Fibroblast of peridontal ligament (primary cell): ENCODE measurements around the gene EGFL7.
A peak's percentile ranks its signal among the peaks of the same experiment; 100 is the strongest.

ENCODE experiments used
- DNase-seq: peaks from one replicate; pipeline ENCODE4 v3.0.0-alpha.2; 2010; ENCODE audit errors: extremely low read depth

EGFL7 gene

DNA sequence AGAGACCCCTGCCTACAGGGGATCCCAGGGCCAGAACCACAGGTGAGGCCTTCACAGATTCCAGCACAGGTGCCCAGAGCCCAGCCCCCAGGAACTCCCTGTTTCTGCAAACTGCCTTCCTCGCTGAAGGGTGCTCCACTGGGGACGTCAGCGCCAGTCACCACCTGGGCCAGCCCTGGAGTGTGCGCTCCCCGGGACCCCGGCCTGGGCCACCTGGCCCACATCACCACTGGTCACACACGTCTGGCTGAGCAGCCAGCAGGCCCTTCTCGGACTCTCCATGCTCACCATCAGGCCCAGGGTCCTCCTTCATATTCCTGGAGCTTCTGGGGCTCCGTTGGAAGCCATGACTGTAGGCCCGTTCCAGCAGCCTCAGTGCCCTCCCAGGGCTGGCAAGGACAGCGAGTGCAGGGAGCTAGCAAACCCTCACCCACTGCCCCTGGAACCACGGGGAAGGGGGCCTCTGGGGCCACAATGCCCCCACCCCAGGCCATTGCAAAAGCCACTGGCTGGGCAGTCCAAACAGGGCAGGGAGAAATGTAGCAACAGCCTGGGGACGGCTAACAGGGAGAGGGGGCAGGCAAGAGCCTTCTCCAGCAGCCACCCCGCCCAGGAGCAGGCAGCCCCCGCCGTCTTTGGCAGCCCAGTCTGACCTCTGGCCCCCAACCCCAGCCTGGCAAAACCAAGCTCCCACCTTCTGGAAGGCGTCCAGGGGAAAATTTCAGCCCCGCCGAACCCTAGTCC, 23.2 kb downstream of the EGFL7 start:
- DNase-seq: peak; percentile 10

DNA sequence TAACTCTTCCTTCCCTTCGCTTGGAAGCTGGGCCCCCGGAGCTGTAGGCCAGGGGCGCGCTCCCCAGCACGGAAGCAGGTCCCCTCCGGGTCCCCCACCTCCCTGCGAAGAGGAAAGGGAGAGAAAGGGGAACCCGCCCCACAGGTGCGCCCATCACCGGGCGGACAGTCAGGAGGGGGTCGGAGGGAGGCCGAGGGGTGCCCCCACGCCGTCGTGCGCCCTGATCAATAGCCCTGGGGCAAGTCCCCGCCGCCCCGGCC, 23.7 kb downstream of the EGFL7 start:
- no peak for DNase-seq

DNA sequence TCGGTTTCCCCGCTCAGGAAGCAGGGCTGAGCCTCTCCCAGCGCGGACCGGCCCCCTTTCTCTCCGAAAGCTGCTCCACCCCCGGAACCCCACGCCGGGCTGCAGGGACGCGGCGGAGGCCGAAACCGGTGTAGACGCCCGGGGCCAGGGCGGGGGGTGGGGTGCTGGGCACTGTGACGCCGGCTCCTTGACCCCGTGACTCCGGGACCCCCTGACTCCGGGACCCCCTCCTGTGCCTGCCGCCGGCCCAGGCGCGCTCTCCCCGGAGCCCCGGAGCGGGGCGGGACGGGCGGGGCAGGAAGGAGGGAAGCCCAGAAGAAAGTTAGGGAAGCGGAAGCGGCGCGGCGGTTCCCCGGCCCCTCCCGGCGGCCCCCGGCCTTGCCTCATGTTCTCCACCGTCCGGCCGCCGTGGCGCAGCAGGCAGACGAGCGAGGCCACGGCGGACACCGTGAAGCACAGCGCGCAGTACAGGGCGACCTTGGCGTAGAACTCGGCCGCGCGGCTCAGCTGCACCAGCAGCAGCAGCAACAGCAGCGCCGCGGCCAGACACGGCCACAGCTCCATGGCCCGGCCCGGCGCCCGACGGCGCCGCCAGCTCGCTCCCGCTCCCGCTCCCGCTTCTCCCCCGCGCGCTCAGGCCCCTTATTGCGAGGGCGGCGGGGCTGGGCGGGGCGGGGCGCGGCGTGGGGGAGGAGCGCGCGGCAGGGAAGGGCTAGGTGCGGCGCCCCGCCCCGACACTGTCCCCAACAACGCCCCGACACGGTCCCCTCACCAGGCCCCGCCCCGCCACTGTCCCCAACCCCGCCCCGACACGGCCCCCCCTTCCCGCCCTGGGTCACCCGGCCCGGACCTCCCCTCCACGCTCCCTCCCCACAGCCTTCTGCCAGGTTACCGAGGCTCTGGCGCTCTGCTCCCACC, 24.3 kb downstream of the EGFL7 start, which contains the start of gene AGPAT2:
Gene AGPAT2, minus strand, starts transcription at position 664 of the 918 bp plus-strand sequence. Its CDS starts 100 bp downstream, at position 564.
- DNase-seq: peak; percentile 28

DNA sequence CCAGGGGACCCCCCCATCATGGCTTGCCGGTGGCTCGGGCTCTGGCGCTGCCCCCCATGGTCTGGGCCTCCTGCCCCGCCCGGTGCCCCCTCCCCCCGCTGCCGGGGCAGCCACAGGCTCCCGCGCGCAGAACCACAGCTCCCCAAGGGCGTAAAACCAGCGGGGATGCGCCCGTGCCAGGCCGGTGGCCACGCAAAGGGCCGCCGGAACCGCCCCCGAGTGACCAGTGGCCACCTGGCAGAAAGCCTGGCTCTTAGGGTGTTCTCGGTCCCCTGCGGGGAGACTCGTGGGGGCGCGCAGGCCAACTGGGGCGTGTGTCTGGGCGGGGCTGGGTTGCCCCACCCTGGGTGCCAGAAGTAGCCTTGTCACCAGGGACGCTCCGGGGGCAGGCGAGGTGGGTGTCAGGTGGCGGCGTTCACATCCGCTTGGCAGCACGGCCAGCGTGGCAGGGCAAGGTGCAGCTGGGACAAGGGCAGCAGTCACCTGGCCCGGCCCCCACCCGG, 25.1 kb downstream of the EGFL7 start:
- DNase-seq: no peak

GRCh38 chr9:136688274-136689107, 25.8 kb downstream of the EGFL7 start:
- DNase-seq: no peak

- no peak for DNase-seq
Observed at GRCh38 chr9:136689108-136689460, 26.4 kb downstream of the EGFL7 start.

DNA sequence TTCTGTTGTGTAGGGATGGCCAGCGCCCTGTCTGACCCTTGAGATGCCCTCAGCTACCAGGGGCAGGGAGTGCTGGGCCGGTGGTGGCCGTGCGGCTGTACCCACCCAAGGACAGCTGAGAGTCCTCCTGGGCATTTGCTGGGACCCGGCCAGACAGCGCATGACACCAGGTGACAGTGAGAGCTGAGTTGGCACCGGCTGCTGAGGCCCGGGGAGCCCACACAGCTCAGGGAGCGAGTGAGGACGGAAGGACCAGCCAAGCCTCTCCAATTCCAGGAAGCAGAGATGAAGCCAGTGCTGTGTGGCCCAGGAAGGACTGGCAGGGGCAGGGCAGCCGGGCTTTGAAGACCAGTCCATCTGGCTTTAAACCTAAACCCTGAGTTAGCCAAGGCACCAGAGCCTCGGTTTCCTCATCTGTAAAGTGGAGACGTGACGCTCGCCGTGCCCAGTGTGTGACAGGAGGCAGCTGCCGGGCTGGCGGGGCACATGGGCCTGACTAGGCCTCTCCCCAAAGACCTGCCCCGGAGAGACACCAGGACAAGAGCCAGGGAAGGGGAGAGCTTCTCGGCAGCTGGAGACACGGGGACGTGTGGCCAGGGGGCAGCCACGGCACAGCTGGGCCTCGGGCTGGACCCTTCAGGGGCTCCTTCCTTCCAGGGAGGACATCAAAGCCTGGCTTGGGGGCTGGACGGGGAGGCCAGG, 27.5 kb downstream of the EGFL7 start:
- DNase-seq: no peak

- DNase-seq: no peak
Observed at GRCh38 chr9:136690806-136691261, 28.1 kb downstream of the EGFL7 start.

GRCh38 chr9:136691316-136692184, 28.8 kb downstream of the EGFL7 start:
- DNase-seq: no peak

DNA sequence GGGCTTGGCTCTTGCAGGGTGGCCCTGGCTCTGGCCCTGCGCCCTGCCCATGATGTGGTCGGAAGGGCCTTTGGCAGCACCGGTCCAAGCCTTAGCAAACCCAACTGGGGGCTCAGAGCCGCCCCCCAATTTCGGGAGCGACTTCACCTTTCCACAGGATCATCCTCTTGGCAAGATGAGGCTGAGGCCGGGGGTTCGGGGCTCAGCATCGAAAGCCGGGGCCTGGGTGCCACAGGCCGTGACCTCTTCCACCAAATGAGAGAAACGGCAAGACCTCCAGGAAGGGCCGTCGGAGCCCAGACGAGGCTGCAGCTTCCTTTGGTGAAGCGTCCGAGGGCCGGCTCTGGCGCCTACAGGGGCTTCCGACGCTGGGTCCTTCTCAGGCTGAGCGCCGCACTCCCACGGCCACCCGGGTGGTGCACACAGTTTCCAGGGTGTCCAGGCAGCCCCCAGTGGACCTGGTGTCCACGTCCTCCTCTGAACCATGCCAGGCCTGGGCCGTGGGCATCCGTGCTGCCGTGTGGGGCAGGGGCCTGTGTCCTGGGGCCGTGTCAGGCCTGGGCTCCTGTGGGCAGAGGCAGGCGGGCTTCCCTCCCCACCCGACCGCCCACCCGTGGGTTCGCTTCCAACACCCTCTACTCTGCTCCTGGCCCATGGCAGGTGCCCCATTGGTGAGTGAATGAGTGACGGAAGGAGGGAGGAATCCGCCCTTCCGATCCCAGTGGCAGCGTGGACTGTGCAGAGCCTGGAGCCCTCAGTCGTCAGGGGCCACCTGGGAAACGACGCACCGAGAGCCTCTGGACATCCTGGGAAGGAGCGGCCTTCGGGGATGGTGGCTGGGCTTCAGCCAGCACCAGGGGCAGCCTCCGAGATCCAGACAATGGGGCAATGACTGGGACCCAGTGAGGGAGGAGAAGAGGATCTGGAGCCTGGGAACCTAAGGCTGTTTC, 29.7 kb downstream of the EGFL7 start:
- DNase-seq: no peak

- DNase-seq: no peak
Observed at GRCh38 chr9:136693135-136693489, 30.4 kb downstream of the EGFL7 start.

GRCh38 chr9:136693490-136694162, 30.9 kb downstream of the EGFL7 start:
- DNase-seq: no peak

- DNase-seq: no peak
Observed at GRCh38 chr9:136694163-136694871, 31.6 kb downstream of the EGFL7 start.

DNA sequence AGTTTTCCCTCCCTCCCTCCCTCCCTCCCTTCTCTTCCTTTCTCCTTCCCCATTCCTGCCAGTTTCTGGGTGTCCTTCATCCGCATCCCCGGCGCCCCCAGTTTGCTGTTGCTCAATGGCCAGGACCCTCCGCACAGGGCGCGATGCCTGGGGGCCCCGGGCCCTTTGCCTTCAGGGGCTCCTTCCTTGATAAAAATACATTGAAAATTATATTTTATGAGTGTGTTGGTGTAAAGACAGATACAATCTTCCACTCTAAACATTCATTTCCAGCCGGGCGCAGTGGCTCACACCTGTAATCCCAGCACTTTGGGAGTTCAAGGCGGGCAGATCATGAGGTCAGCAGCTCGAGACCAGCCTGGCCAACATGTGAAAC, 32.1 kb downstream of the EGFL7 start:
- no peak for DNase-seq

DNA sequence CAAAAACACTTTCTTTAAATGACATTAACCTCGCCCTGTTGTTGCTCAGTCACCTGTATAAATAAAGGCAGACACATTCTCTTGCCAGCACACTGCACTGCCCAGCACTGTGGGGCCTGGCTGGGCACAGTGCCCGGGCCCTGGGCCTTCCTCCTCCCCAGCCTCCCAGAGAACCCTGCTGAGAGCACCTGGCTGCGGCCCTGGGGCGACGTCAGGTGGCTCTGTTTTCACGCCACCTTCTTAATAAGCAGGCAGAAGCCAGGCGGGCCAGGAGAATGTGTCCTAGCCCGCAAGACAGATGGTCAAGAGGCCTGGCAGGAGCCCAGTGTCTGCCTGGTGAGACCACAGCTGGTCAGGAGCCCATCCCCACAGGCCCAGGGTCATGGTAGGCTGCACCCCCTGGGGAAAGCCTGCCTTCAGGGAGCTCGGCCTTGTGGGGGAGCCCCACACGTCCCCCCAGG, 32.7 kb downstream of the EGFL7 start:
- DNase-seq: no peak

DNA sequence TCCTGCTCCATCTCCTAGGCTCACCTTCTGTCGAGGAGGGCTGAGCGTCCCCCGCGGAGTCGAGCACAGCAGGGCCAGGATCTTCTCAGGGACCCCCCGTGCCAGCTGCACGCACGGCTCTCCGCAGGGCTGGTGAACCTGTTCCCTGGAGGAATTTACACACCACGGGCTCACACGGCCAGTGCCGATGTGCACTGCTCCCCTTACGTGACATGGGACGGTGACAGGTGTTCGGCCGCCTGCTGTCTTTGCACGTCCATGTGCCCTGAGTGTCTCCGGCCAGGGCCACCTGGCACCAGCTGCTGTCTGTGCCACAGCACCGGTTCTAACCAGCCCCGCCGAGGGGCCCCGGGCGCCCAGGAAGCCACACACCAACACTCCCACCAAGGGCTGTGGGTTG, 33.2 kb downstream of the EGFL7 start:
- no peak for DNase-seq

DNA sequence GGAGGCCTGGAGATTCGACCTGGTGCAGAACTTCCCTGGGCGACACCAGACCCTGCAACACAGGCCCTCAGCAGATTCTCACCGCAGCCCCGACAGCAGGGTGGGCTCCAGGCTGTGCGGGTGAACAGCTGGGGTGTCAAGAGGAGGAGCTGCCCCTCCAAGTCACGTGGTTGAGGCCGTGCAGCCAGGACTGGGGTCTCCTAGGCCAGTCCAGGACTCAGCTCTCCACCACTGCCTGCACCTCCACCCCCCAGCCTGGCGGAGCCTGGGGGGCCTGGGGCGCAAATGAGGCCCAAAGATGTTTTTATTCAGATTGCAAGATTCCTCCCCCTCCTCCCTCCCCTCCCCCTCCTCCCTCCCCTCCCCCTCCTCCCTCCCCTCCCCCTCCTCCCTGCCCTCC, 33.8 kb downstream of the EGFL7 start:
- DNase-seq: no peak
